GM12878 (cell line): ENCODE results near the gene GOLGA6D. TPM values are rescaled to one million over a fixed set of nuclear protein-coding genes. Genes with fewer than 3 reads are reported as not detected.
A peak's percentile ranks its signal among the peaks of the same experiment; 100 is the strongest.

Experiments used
- ATAC-seq: fragments of 200-7000 bp; cut with Tn5 transposase; 3 replicates; pipeline ENCODE4 v1.9.1; 2020; ENCODE audit warnings: mild to moderate bottlenecking, moderate library complexity
- BruUV-seq: library from RNA; stranded (reverse); fragments of 400-500 nt; replicated peaks from 2 replicates; lab custom pipeline; 2021; lab: Mats Ljungman, UMichigan
- CTCF ChIA-PET: fragments of 300-600 bp; sonication (Branson Sonifier 250); formaldehyde crosslinking; extraction: SDS; loops from one replicate; lab custom pipeline; 2021; ENCODE audit warnings: inconsistent platforms; lab: Yijun Ruan, JAX
- POLR2A ChIA-PET: fragments of 350-600 bp; formaldehyde crosslinking; extraction: SDS; loops from one replicate; lab custom pipeline; 2021; ENCODE audit warnings: inconsistent platforms; lab: Charles Lee
- RAD21 ChIA-PET: fragments of 300-600 bp; sonication (Branson Sonifier 250); formaldehyde crosslinking; loops from one replicate; lab custom pipeline; 2023; ENCODE audit warnings: antibody characterized with exemption; ENCODE audit not compliant: unreplicated experiment; lab: Charles Lee
- SMC1A ChIA-PET: fragments of 300-600 bp; sonication (Branson Sonifier 250); formaldehyde crosslinking; loops from one replicate; lab custom pipeline; 2023; ENCODE audit not compliant: unreplicated experiment, uncharacterized antibody; lab: Charles Lee
- DNase-seq: peaks from one replicate; pipeline ENCODE4 v3.0.0-alpha.2; 2011; ENCODE audit warnings: low read depth, low spot score
- FAIRE-seq: peaks from 3 replicates; lab custom pipeline; 2011; peaks lifted over from hg19 to GRCh38; lab: Jason Lieb, UNC
- H2AFZ ChIP-seq: 2 replicates; pipeline ENCODE4 v1.6.0; 2011; ENCODE audit warnings: low read depth, low read length, control low read depth; ENCODE audit not compliant: control insufficient read depth
- H3K27ac ChIP-seq: 2 replicates; pipeline ENCODE4 v1.5.1; 2011; ENCODE audit warnings: control low read depth; ENCODE audit not compliant: control insufficient read depth, insufficient read depth
- H3K27me3 ChIP-seq, 2 experiments: replicated peaks in 1 of 2; 2 replicates each; pipeline versions ENCODE4 v1.6.0 to v1.6.1; 2011; ENCODE audit warnings: low read length in 1 of 2; ENCODE audit not compliant: control insufficient read depth in 2 of 2, insufficient read depth in 2 of 2
- H3K36me3 ChIP-seq, 2 experiments: 2 replicates each; pipeline ENCODE4 v1.5.1; 2011; ENCODE audit warnings: low read length in 1 of 2; ENCODE audit not compliant: control insufficient read depth in 2 of 2, insufficient read depth in 2 of 2
- H3K4me1 ChIP-seq: 2 replicates; pipeline ENCODE4 v1.6.1; 2011; ENCODE audit warnings: mild to moderate bottlenecking, low read length, moderate library complexity, mixed read lengths; ENCODE audit not compliant: control insufficient read depth, insufficient read depth
- H3K4me2 ChIP-seq: 2 replicates; pipeline ENCODE4 v1.6.0; 2011; ENCODE audit warnings: control low read depth; ENCODE audit not compliant: control insufficient read depth, insufficient read depth
- H3K4me3 ChIP-seq: fragments of 200-600 bp; sonication (generic); 2 replicates; pipeline ENCODE4 v1.5.1; 2016
- H3K79me2 ChIP-seq: 2 replicates; pipeline ENCODE4 v1.6.0; 2011; ENCODE audit warnings: low read length; ENCODE audit not compliant: control insufficient read depth, insufficient read depth
- H3K9ac ChIP-seq: 2 replicates; pipeline ENCODE4 v1.8.0; 2011; ENCODE audit warnings: low read length, control low read depth, mixed read lengths; ENCODE audit not compliant: control insufficient read depth, insufficient read depth
- H3K9me3 ChIP-seq: replicated peaks from 3 replicates; pipeline ENCODE4 v1.5.1; 2011; ENCODE audit warnings: mild to moderate bottlenecking, low read length; ENCODE audit not compliant: control insufficient read depth, insufficient read depth
- H4K20me1 ChIP-seq: 2 replicates; pipeline ENCODE4 v1.6.0; 2011; ENCODE audit not compliant: control insufficient read depth, insufficient read depth
- BRCA1 ChIP-seq: IDR thresholded peaks from 2 replicates; pipeline ENCODE4 v1.6.1; 2011; ENCODE audit warnings: low read depth, low read length, improper control_type of control experiment
- CBX5 ChIP-seq: sonication (generic); IDR thresholded peaks from 2 replicates; pipeline ENCODE4 v1.6.1; 2016; ENCODE audit warnings: low read depth, moderate library complexity, mild to moderate bottlenecking, inconsistent platforms
- EZH2 ChIP-seq: IDR thresholded peaks from 2 replicates; pipeline ENCODE4 v1.6.1; 2012; ENCODE audit warnings: low read depth, mild to moderate bottlenecking, control low read depth, inconsistent platforms, low read length, borderline replicate concordance; ENCODE audit not compliant: control insufficient read depth
- GABPA ChIP-seq: IDR thresholded peaks from 2 replicates; pipeline ENCODE4 v1.6.1; 2014; ENCODE audit warnings: antibody characterized with exemption, low read depth, mild to moderate bottlenecking, inconsistent platforms
- GATAD2B ChIP-seq: fragments of 450-650 bp; conservative IDR thresholded peaks from 2 replicates; pipeline ENCODE4 v1.6.1; 2017; ENCODE audit warnings: low read depth, mild to moderate bottlenecking, moderate library complexity
- HDAC6 ChIP-seq: fragments of 200-600 bp; sonication (generic); IDR thresholded peaks from one replicate; pipeline ENCODE4 v1.8.0; 2017; ENCODE audit warnings: antibody characterized with exemption; ENCODE audit not compliant: unreplicated experiment
- IRF3 ChIP-seq: fragments of 450-650 bp; IDR thresholded peaks from 2 replicates; pipeline ENCODE4 v1.6.1; 2014; ENCODE audit warnings: mild to moderate bottlenecking
- NR2F1 ChIP-seq: fragments of 450-650 bp; conservative IDR thresholded peaks from 2 replicates; pipeline ENCODE4 v1.6.1; 2017; ENCODE audit warnings: mild to moderate bottlenecking
- PRDM15 ChIP-seq: fragments of 450-650 bp; formaldehyde crosslinking; IDR thresholded peaks from 2 replicates; pipeline ENCODE4 v1.4.0; 2020; ENCODE audit warnings: mild to moderate bottlenecking, moderate library complexity
- RFX5 ChIP-seq: IDR thresholded peaks from 2 replicates; pipeline ENCODE4 v1.6.1; 2011; ENCODE audit warnings: low read depth, low read length, improper control_type of control experiment
- WGBS: methylation state at CpG from one replicate; pipeline ENCODE4 v1.1.6; 2016; ENCODE audit warnings: low lambda C conversion rate; ENCODE audit not compliant: insufficient replicate concordance, insufficient coverage; ENCODE audit errors: missing lambda C conversion rate; 5-methylcytosine and 5-hydroxymethylcytosine counted together
- in situ Hi-C: fragments of 300-500 bp; cut with MboI; formaldehyde crosslinking; loops from 9 replicates; pipeline ENCODE4 v1.14.3; 2018; ENCODE audit warnings: mixed read lengths
- intact Hi-C: fragments of 100-400 bp; cut with micrococcal nuclease; formaldehyde crosslinking; loops from one replicate; pipeline ENCODE4 v1.14.2; 2022; ENCODE audit not compliant: unreplicated experiment
- polyA plus RNA-seq, 11 experiments: library from polyadenylated mRNA; depleted of rRNA in 4 of 11; unstranded in 6 of 11; stranded (reverse) in 5 of 11; fragments of >200 nt; fragmentation: Nextera tagmentation in 4 of 11; fragmentation: Illumina TruSeq in 1 of 11; extraction: Ambion mirVana in 4 of 11; extraction: Trizol in 1 of 11; gene quantifications; 1 replicate in 1 of 11; 2 replicates in 10 of 11; pipeline versions ENCODE4 v1.2.1 to v1.2.3, GENCODE V29; 2011 to 2016; ENCODE audit warnings: inconsistent platforms in 2 of 11, missing spikeins in 2 of 11, low read depth in 1 of 11
- total RNA-seq, 4 experiments: library from RNA; depleted of rRNA in 3 of 4; stranded (reverse); fragments of >200 nt in 3 of 4; fragmentation: Illumina TruSeq in 1 of 4; extraction: Trizol in 1 of 4; gene quantifications; 2 replicates each; pipeline versions ENCODE4 v1.2.1 to v1.2.3, GENCODE V29; 2013 to 2021
- TF ChIP-seq, protein P1 (sequence below): fragments of 450-650 bp; IDR thresholded peaks from 2 replicates; pipeline ENCODE4 v1.6.1; 2018; ENCODE audit warnings: mild to moderate bottlenecking, low read depth, moderate library complexity; ENCODE audit not compliant: partially characterized antibody
- TF ChIP-seq, protein P2 (sequence below), 3 experiments: IDR thresholded peaks in 2 of 3; conservative IDR thresholded peaks in 1 of 3; 2 replicates each; pipeline ENCODE4 v1.5.1; 2011; ENCODE audit warnings: low read depth in 3 of 3, low read length in 3 of 3, mild to moderate bottlenecking in 3 of 3, control low read depth in 2 of 3, moderate library complexity in 2 of 3, inconsistent platforms in 1 of 3, mixed read lengths in 1 of 3; ENCODE audit not compliant: control insufficient read depth in 2 of 3, insufficient read depth in 1 of 3; ENCODE audit errors: extremely low read depth in 1 of 3

GOLGA6D gene
- total and polyA plus RNA-seq, 10 of the 15 experiments (the other 5 are each of a cell fraction or from before 2014, with no cell fraction given), result not detected

- TF ChIP-seq IRF3 (no peak), HDAC6 (no peak), BRCA1 (no peak), GABPA (no peak), CBX5 (no peak)
- TF ChIP-seq, protein P1, sequence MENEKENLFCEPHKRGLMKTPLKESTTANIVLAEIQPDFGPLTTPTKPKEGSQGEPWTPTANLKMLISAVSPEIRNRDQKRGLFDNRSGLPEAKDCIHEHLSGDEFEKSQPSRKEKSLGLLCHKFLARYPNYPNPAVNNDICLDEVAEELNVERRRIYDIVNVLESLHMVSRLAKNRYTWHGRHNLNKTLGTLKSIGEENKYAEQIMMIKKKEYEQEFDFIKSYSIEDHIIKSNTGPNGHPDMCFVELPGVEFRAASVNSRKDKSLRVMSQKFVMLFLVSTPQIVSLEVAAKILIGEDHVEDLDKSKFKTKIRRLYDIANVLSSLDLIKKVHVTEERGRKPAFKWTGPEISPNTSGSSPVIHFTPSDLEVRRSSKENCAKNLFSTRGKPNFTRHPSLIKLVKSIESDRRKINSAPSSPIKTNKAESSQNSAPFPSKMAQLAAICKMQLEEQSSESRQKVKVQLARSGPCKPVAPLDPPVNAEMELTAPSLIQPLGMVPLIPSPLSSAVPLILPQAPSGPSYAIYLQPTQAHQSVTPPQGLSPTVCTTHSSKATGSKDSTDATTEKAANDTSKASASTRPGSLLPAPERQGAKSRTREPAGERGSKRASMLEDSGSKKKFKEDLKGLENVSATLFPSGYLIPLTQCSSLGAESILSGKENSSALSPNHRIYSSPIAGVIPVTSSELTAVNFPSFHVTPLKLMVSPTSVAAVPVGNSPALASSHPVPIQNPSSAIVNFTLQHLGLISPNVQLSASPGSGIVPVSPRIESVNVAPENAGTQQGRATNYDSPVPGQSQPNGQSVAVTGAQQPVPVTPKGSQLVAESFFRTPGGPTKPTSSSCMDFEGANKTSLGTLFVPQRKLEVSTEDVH, result no peak
These were observed 23.6 kb downstream of the GOLGA6D start (continued) for GRCh38 chr15:75306188-75306587.

GRCh38 chr15:75307778-75308390 lies 25.2 kb downstream of the GOLGA6D start:
- ChIA-PET RAD21 (interaction anchor here (1.4 kb wide), 1 partner anchor 61 kb away, joined by 4 read pairs; the partner anchor contains the start of gene MAN2C1), CTCF (interaction anchor here (0.6 to 0.8 kb wide), 2 partner anchors 104 to 156 kb away, joined by 3 to 4 read pairs; no protein-coding TSS in a partner anchor), SMC1A (interaction anchor here (0.8 kb wide), 1 partner anchor 27 kb away, joined by 3 read pairs; no protein-coding TSS in a partner anchor), POLR2A (no interaction called here)
- H3K27ac ChIP-seq, result no peak overlapping the region
- H3K79me2 ChIP-seq, result no peaks in the 10 kb centered on the region
- no peak overlapping the region for H3K9ac ChIP-seq
- H3K27me3 ChIP-seq, result no peaks in the 10 kb centered on the region
- FAIRE-seq (no peak), ATAC-seq (peak; percentile 91), DNase-seq (no peak)
- H2AFZ ChIP-seq, result no peak overlapping the region
- H3K4me3 ChIP-seq, result no peak overlapping the region
- WGBS, result 27% methylated on average over 15 of the region's 15 CpGs
- BruUV-seq, result no TSS peak
- in situ Hi-C loops (loop anchor here (10.0 kb wide), 2 partner anchors 283 to 1243 kb away; partner anchors contain the start of gene PPCDC), intact Hi-C loops (no loop called here)
- H3K4me1 ChIP-seq, result no peaks in the 10 kb centered on the region
- no peaks in the 10 kb centered on the region for H3K9me3 ChIP-seq
- H3K36me3 ChIP-seq, result no peaks in the 10 kb centered on the region
- H4K20me1 ChIP-seq, result no peaks in the 10 kb centered on the region
- H3K4me2 ChIP-seq, result no peak overlapping the region
- TF ChIP-seq, protein P2, sequence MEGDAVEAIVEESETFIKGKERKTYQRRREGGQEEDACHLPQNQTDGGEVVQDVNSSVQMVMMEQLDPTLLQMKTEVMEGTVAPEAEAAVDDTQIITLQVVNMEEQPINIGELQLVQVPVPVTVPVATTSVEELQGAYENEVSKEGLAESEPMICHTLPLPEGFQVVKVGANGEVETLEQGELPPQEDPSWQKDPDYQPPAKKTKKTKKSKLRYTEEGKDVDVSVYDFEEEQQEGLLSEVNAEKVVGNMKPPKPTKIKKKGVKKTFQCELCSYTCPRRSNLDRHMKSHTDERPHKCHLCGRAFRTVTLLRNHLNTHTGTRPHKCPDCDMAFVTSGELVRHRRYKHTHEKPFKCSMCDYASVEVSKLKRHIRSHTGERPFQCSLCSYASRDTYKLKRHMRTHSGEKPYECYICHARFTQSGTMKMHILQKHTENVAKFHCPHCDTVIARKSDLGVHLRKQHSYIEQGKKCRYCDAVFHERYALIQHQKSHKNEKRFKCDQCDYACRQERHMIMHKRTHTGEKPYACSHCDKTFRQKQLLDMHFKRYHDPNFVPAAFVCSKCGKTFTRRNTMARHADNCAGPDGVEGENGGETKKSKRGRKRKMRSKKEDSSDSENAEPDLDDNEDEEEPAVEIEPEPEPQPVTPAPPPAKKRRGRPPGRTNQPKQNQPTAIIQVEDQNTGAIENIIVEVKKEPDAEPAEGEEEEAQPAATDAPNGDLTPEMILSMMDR (IDR thresholded peaks at IDR 0.05 in 2 of 3, conservative IDR thresholded peaks at IDR 0.05 in 1 of 3; ENCODE audit: control insufficient read depth in 2 of 3, extremely low read depth in 1 of 3, insufficient read depth in 1 of 3, low read depth in 3 of 3, low read length in 3 of 3), result peak; percentile 44 to 64 (median 53); a peak in 5 of 6 replicates
- TF ChIP-seq EZH2, result no peak
- no peak for TF ChIP-seq PRDM15 (CRISPR knock-in tag)
- no peak for TF ChIP-seq GATAD2B
- no peak for TF ChIP-seq NR2F1
- TF ChIP-seq RFX5, result no peak
